HCT116 (cell line): ENCODE data around the gene B4GALNT3. TPM values are rescaled to one million over a fixed set of nuclear protein-coding genes. Genes with fewer than 3 reads are reported as not detected.
A peak's percentile ranks its signal among the peaks of the same experiment; 100 is the strongest.

Experiments used
- ATAC-seq: fragments of 200-7000 bp; cut with Tn5 transposase; 2 replicates; pipeline ENCODE4 v1.9.1; 2020; ENCODE audit warnings: mild to moderate bottlenecking, moderate library complexity
- BruUV-seq: library from RNA; stranded (reverse); fragments of 400-500 nt; replicated peaks from 2 replicates; lab custom pipeline; 2021; lab: Mats Ljungman, UMichigan
- CTCF ChIA-PET: fragments of 300-600 bp; sonication (Branson Sonifier 250); formaldehyde crosslinking; loops from one replicate; lab custom pipeline; 2021; ENCODE audit warnings: antibody characterized with exemption; lab: Charles Lee
- POLR2A ChIA-PET: fragments of 300-600, 350-600 bp; sonication (Branson Sonifier 250); formaldehyde crosslinking; loops from one replicate; lab custom pipeline; 2021; ENCODE audit warnings: antibody characterized with exemption; lab: Charles Lee
- RAD21 ChIA-PET, 2 experiments: fragments of 300-600 bp; sonication (Branson Sonifier 250); formaldehyde crosslinking; loops; one replicate each; lab custom pipeline; 2023; ENCODE audit warnings: low total read pairs in 2 of 2; ENCODE audit not compliant: uncharacterized antibody in 2 of 2, unreplicated experiment in 2 of 2, low non-redundant PET in 1 of 2; lab: Charles Lee
- DNase-seq: peaks from one replicate; pipeline ENCODE4 v3.0.0-alpha.2; 2010; ENCODE audit warnings: low read depth, low spot score
- H2AFZ ChIP-seq: fragments of 200-600 bp; shearing (Covaris generic), sonication (generic); 2 replicates; pipeline ENCODE4 v1.6.1; 2017; ENCODE audit warnings: low read depth, mixed run types, mixed read lengths, antibody characterized with exemption, low read length; ENCODE audit not compliant: poor library complexity, severe bottlenecking
- H3K27ac ChIP-seq: 2 replicates; pipeline ENCODE4 v1.5.1; 2012; ENCODE audit warnings: low read depth, low read length
- H3K27me3 ChIP-seq: fragments of 200-600 bp; sonication (generic); 2 replicates; pipeline ENCODE4 v1.6.1; 2016; ENCODE audit warnings: mixed run types, low read length, mixed read lengths; ENCODE audit not compliant: insufficient read depth
- H3K36me3 ChIP-seq, 2 experiments: fragments of 200-500 bp in 1 of 2; fragments of 200-600 bp in 1 of 2; sonication (Bioruptor generic) in 1 of 2; sonication (generic) in 1 of 2; 2 replicates each; pipeline versions ENCODE4 v1.5.1 to v1.6.1; 2014 to 2016; ENCODE audit warnings: low read length in 2 of 2, inconsistent platforms in 1 of 2, mixed read lengths in 1 of 2, mixed run types in 1 of 2; ENCODE audit not compliant: insufficient read depth in 2 of 2, control insufficient read depth in 1 of 2
- H3K4me1 ChIP-seq, 2 experiments: fragments of 200-600 bp in 1 of 2; sonication (generic) in 1 of 2; 2 replicates each; pipeline versions ENCODE4 v1.5.1 to v1.6.1; 2012 to 2017; ENCODE audit warnings: low read length in 2 of 2, inconsistent platforms in 1 of 2, mild to moderate bottlenecking in 1 of 2, mixed read lengths in 1 of 2, mixed run types in 1 of 2, moderate library complexity in 1 of 2; ENCODE audit not compliant: insufficient read depth in 2 of 2, control insufficient read depth in 1 of 2
- H3K4me2 ChIP-seq: fragments of 200-600 bp; sonication (generic); 2 replicates; pipeline ENCODE4 v1.6.1; 2017; ENCODE audit warnings: mixed run types, low read length, mixed read lengths
- H3K4me3 ChIP-seq, 2 experiments: fragments of 200-600 bp in 1 of 2; sonication (generic) in 1 of 2; replicated peaks in 1 of 2; 2 replicates each; pipeline ENCODE4 v1.5.1; 2011 to 2016; ENCODE audit warnings: low read length in 2 of 2, control low read depth in 1 of 2, low read depth in 1 of 2, mild to moderate bottlenecking in 1 of 2, mixed read lengths in 1 of 2, mixed run types in 1 of 2
- H3K79me2 ChIP-seq: fragments of 200-600 bp; sonication (generic); 2 replicates; pipeline ENCODE4 v1.6.1; 2017; ENCODE audit warnings: mild to moderate bottlenecking, mixed run types, low read length, moderate library complexity, mixed read lengths; ENCODE audit not compliant: insufficient read depth
- H3K9ac ChIP-seq: fragments of 200-600 bp; sonication (generic); 2 replicates; pipeline ENCODE4 v1.6.1; 2016; ENCODE audit warnings: low read length, mixed read lengths
- H3K9me2 ChIP-seq: fragments of 200-600 bp; sonication (generic), shearing (Covaris generic); 2 replicates; pipeline ENCODE4 v1.6.1; 2017; ENCODE audit warnings: mixed run types, mild to moderate bottlenecking, moderate library complexity; ENCODE audit not compliant: insufficient read depth
- H3K9me3 ChIP-seq, 2 experiments: fragments of 200-500 bp in 1 of 2; fragments of 200-600 bp in 1 of 2; sonication (Bioruptor generic) in 1 of 2; sonication (generic) in 1 of 2; 2 replicates each; pipeline ENCODE4 v1.6.1; 2014 to 2017; ENCODE audit warnings: low read length in 2 of 2, mixed read lengths in 2 of 2, inconsistent platforms in 1 of 2, low read depth in 1 of 2, mild to moderate bottlenecking in 1 of 2, mixed run types in 1 of 2, moderate library complexity in 1 of 2; ENCODE audit not compliant: control insufficient read depth in 1 of 2, insufficient read depth in 1 of 2
- H4K20me1 ChIP-seq: fragments of 200-600 bp; sonication (generic), shearing (Covaris generic); 2 replicates; pipeline ENCODE4 v1.6.1; 2017; ENCODE audit warnings: mixed run types, mild to moderate bottlenecking, moderate library complexity; ENCODE audit not compliant: insufficient read depth
- ELF1 ChIP-seq: IDR thresholded peaks from 2 replicates; pipeline ENCODE4 v1.6.1; 2012; ENCODE audit warnings: low read depth, borderline replicate concordance
- SRF ChIP-seq: IDR thresholded peaks from 2 replicates; pipeline ENCODE4 v1.6.1; 2012; ENCODE audit warnings: low read depth
- TCF7L2 ChIP-seq: IDR thresholded peaks from 2 replicates; pipeline ENCODE4 v1.7.0; 2011; ENCODE audit warnings: borderline replicate concordance, inconsistent platforms; ENCODE audit not compliant: insufficient read depth, insufficient read length; ENCODE audit errors: extremely low read depth
- ZBTB33 ChIP-seq: IDR thresholded peaks from 2 replicates; pipeline ENCODE4 v1.6.1; 2011; ENCODE audit warnings: mild to moderate bottlenecking, low read length, moderate library complexity; ENCODE audit not compliant: insufficient replicate concordance; ENCODE audit errors: extremely low read depth
- ZFX ChIP-seq: fragments of 450-650 bp; IDR thresholded peaks from 2 replicates; pipeline ENCODE4 v1.6.1; 2017
- intact Hi-C: fragments of 100-400 bp; cut with micrococcal nuclease; formaldehyde crosslinking; loops from 2 replicates; pipeline ENCODE4 v1.10.0; 2022
- total RNA-seq: library from RNA; stranded (reverse); gene quantifications from one replicate; pipeline ENCODE4 v1.2.1, GENCODE V29; 2021; ENCODE audit not compliant: unreplicated experiment
- TF ChIP-seq, protein P1 (sequence below), 3 experiments: fragments of 200-600 bp in 1 of 3; sonication (generic) in 1 of 3; IDR thresholded peaks in 2 of 3; conservative IDR thresholded peaks in 1 of 3; 2 replicates each; pipeline ENCODE4 v1.5.1; 2012 to 2017; ENCODE audit warnings: low read depth in 2 of 3, low read length in 2 of 3, antibody characterized with exemption in 1 of 3, borderline replicate concordance in 1 of 3, control low read depth in 1 of 3, mild to moderate bottlenecking in 1 of 3, mixed read lengths in 1 of 3, mixed run types in 1 of 3, moderate library complexity in 1 of 3; ENCODE audit not compliant: insufficient read depth in 1 of 3

Gene B4GALNT3
- total RNA-seq, 1 experiment from 2014 or later, result 18.2 TPM

DNA sequence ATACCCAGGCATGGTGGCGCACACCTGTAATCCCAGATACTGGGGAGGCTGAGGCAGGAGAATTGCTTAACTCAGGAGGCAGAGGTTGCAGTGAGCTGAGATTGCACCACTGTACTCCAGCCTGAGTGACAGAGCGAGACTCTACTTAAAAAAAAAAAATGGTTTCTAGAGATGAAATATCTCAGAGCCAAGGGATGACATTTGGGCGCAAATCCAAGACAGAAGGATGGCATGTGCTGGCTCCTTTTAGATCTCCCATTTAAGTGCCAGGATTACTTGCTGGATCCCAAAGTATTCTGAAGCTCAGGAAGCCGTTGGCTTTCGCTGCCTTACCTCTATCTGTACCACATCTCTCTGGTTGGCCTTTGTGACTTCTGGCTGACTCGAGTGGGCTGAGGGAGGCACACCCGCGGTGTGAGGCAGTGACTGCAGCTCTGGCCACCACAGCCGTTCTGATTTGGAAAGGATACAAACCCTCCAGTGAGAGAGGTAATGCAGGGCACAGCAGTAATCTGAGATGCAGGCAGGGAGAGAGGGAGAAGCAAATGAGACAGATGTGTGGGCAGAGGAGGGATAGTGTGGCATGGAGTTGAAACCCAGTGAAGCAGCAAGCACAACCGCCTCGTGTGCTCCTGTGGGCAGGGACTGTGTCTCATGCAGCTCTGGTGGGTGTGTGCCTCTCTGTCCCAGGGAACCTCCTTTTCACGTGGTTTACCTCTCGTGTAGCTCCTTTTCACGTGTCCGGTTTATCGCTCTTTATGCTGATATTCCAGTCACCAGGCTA lies 4.9 kb downstream of the B4GALNT3 start:
- TF ChIP-seq ZFX (no peak), ELF1 (no peak), ZBTB33 (no peak), TCF7L2 (no peak), SRF (no peak)
- TF ChIP-seq, protein P1, sequence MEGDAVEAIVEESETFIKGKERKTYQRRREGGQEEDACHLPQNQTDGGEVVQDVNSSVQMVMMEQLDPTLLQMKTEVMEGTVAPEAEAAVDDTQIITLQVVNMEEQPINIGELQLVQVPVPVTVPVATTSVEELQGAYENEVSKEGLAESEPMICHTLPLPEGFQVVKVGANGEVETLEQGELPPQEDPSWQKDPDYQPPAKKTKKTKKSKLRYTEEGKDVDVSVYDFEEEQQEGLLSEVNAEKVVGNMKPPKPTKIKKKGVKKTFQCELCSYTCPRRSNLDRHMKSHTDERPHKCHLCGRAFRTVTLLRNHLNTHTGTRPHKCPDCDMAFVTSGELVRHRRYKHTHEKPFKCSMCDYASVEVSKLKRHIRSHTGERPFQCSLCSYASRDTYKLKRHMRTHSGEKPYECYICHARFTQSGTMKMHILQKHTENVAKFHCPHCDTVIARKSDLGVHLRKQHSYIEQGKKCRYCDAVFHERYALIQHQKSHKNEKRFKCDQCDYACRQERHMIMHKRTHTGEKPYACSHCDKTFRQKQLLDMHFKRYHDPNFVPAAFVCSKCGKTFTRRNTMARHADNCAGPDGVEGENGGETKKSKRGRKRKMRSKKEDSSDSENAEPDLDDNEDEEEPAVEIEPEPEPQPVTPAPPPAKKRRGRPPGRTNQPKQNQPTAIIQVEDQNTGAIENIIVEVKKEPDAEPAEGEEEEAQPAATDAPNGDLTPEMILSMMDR (IDR thresholded peaks at IDR 0.05 in 2 of 3, conservative IDR thresholded peaks at IDR 0.05 in 1 of 3; ENCODE audit: borderline replicate concordance in 1 of 3, insufficient read depth in 1 of 3, low read depth in 2 of 3, low read length in 2 of 3), result no peak
- ATAC-seq (no peak), DNase-seq (no peak)
- Histone ChIP-seq H3K27ac (no peak overlapping the region), H3K79me2 (no peaks in the 10 kb centered on the region), H3K9me2 (no peaks in the 10 kb centered on the region), H3K36me3 (no peaks in the 10 kb centered on the region), H3K4me1 (peaks cover 41 to 58% of the 10 kb centered on the region in 2 experiments), H4K20me1 (no peaks in the 10 kb centered on the region), H3K9me3 (no peaks in the 10 kb centered on the region), H3K27me3 (no peaks in the 10 kb centered on the region), H3K4me2 (peak overlapping the region; percentile 51), H3K4me3 (no peak overlapping the region), H2AFZ (no peak overlapping the region), H3K9ac (no peak overlapping the region)
- ChIA-PET RAD21 (no interaction called here), POLR2A (no interaction called here), CTCF (no interaction called here)
- no TSS peak for BruUV-seq
- intact Hi-C loops, result no loop called here
